Measurements from ENCODE around the gene C16orf96.

Gene C16orf96

GRCh38 chr16:4556112-4556511 is at the start of gene C16orf96:
Gene C16orf96, plus strand, starts transcription at chr16:4556340. Its CDS starts 150 bp downstream, at chr16:4556490.
- Mint-ChIP-seq H3K4me1 (no peaks in the 10 kb centered on the region), H3K27me3 (no peaks in the 10 kb centered on the region), H3K9me3 (no peaks in the 10 kb centered on the region), H3K27ac (no peak within 1 kb of the TSS), H3K36me3 (no peaks in the 10 kb centered on the region), H3K4me3 (no peak within 1 kb of the TSS)

- Mint-ChIP-seq H3K36me3 (peaks cover 11% of the 10 kb centered on the region), H3K4me1 (peaks cover 69% of the 10 kb centered on the region), H3K27ac (peak overlapping the region; percentile 89)
Observed at GRCh38 chr16:4506450-4506849, 49.7 kb upstream of the C16orf96 start.

GRCh38 chr16:4507588-4508345 is 48.4 kb upstream of the C16orf96 start:
- Mint-ChIP-seq H3K27me3 (no peaks in the 10 kb centered on the region), H3K4me1 (peaks cover 66% of the 10 kb centered on the region), H3K9me3 (no peaks in the 10 kb centered on the region), H3K36me3 (peaks cover 15% of the 10 kb centered on the region), H3K4me3 (no peak overlapping the region), H3K27ac (peak overlapping the region; percentile 41)

More at GRCh38 chr16:4506450-4506849, 49.7 kb upstream of the C16orf96 start:
- Mint-ChIP-seq H3K9me3 (no peaks in the 10 kb centered on the region), H3K4me3 (peak overlapping the region; percentile 49), H3K27me3 (no peaks in the 10 kb centered on the region)

- Mint-ChIP-seq H3K9me3 (no peaks in the 10 kb centered on the region), H3K4me1 (peaks cover 61% of the 10 kb centered on the region), H3K27ac (no peak overlapping the region), H3K36me3 (peaks cover 15% of the 10 kb centered on the region), H3K27me3 (no peaks in the 10 kb centered on the region), H3K4me3 (no peak overlapping the region)
Observed at GRCh38 chr16:4508806-4509205, 47.3 kb upstream of the C16orf96 start.

- Mint-ChIP-seq H3K36me3 (peaks cover 15% of the 10 kb centered on the region), H3K4me3 (no peak overlapping the region), H3K4me1 (peaks cover 60% of the 10 kb centered on the region), H3K27ac (no peak overlapping the region), H3K27me3 (no peaks in the 10 kb centered on the region), H3K9me3 (no peaks in the 10 kb centered on the region)
Observed at GRCh38 chr16:4509420-4509819, 46.7 kb upstream of the C16orf96 start.

GRCh38 chr16:4510131-4510530 is 46.0 kb upstream of the C16orf96 start:
- Mint-ChIP-seq H3K36me3 (peaks cover 15% of the 10 kb centered on the region), H3K27me3 (no peaks in the 10 kb centered on the region), H3K4me3 (no peak overlapping the region), H3K4me1 (peaks cover 60% of the 10 kb centered on the region), H3K27ac (no peak overlapping the region), H3K9me3 (no peaks in the 10 kb centered on the region)

GRCh38 chr16:4510747-4511426 is 45.3 kb upstream of the C16orf96 start:
- Mint-ChIP-seq H3K4me3 (no peak overlapping the region), H3K36me3 (peaks cover 15% of the 10 kb centered on the region), H3K4me1 (peaks cover 60% of the 10 kb centered on the region), H3K27ac (peak overlapping the region; percentile 89), H3K27me3 (no peaks in the 10 kb centered on the region), H3K9me3 (no peaks in the 10 kb centered on the region)

GRCh38 chr16:4511441-4512082 is 44.6 kb upstream of the C16orf96 start:
- H3K27me3 Mint-ChIP-seq: no peaks in the 10 kb centered on the region
- peaks cover 57% of the 10 kb centered on the region for H3K4me1 Mint-ChIP-seq
- no peak overlapping the region for H3K4me3 Mint-ChIP-seq
- H3K9me3 Mint-ChIP-seq: no peaks in the 10 kb centered on the region
- peak overlapping the region; percentile 89 for H3K27ac Mint-ChIP-seq
- H3K36me3 Mint-ChIP-seq: peaks cover 15% of the 10 kb centered on the region

GRCh38 chr16:4512473-4512872 is 43.7 kb upstream of the C16orf96 start:
- peaks cover 48% of the 10 kb centered on the region for H3K4me1 Mint-ChIP-seq
- H3K4me3 Mint-ChIP-seq: no peak overlapping the region
- H3K9me3 Mint-ChIP-seq: no peaks in the 10 kb centered on the region
- no peaks in the 10 kb centered on the region for H3K27me3 Mint-ChIP-seq
- peak overlapping the region; percentile 17 for H3K27ac Mint-ChIP-seq
- H3K36me3 Mint-ChIP-seq: peaks cover 15% of the 10 kb centered on the region

- Mint-ChIP-seq H3K9me3 (no peaks in the 10 kb centered on the region), H3K4me3 (no peak overlapping the region), H3K36me3 (peaks cover 12% of the 10 kb centered on the region), H3K27ac (no peak overlapping the region), H3K4me1 (peaks cover 48% of the 10 kb centered on the region), H3K27me3 (no peaks in the 10 kb centered on the region)
Observed at GRCh38 chr16:4513086-4513860, 42.9 kb upstream of the C16orf96 start.

- Mint-ChIP-seq H3K27me3 (no peaks in the 10 kb centered on the region), H3K9me3 (no peaks in the 10 kb centered on the region), H3K36me3 (peaks cover 12% of the 10 kb centered on the region), H3K4me1 (peaks cover 54% of the 10 kb centered on the region), H3K27ac (no peak overlapping the region), H3K4me3 (no peak overlapping the region)
Observed at GRCh38 chr16:4513881-4514280, 42.3 kb upstream of the C16orf96 start.

GRCh38 chr16:4514606-4515005 is 41.5 kb upstream of the C16orf96 start:
- H3K36me3 Mint-ChIP-seq: peaks cover 12% of the 10 kb centered on the region

GRCh38 chr16:4515611-4516233 is 40.4 kb upstream of the C16orf96 start:
- H3K27me3 Mint-ChIP-seq: no peaks in the 10 kb centered on the region
- H3K9me3 Mint-ChIP-seq: no peaks in the 10 kb centered on the region
- peaks cover 9% of the 10 kb centered on the region for H3K36me3 Mint-ChIP-seq
- peak overlapping the region; percentile 71 for H3K4me3 Mint-ChIP-seq
- H3K27ac Mint-ChIP-seq: peak overlapping the region; percentile 78
- H3K4me1 Mint-ChIP-seq: peaks cover 63% of the 10 kb centered on the region

More at GRCh38 chr16:4514606-4515005, 41.5 kb upstream of the C16orf96 start:
- H3K27ac Mint-ChIP-seq: peak overlapping the region; percentile 78
- H3K9me3 Mint-ChIP-seq: no peaks in the 10 kb centered on the region
- peaks cover 60% of the 10 kb centered on the region for H3K4me1 Mint-ChIP-seq
- no peaks in the 10 kb centered on the region for H3K27me3 Mint-ChIP-seq
- H3K4me3 Mint-ChIP-seq: peak overlapping the region; percentile 71

GRCh38 chr16:4517812-4518680 is 38.1 kb upstream of the C16orf96 start:
- H3K9me3 Mint-ChIP-seq: no peaks in the 10 kb centered on the region
- H3K27me3 Mint-ChIP-seq: no peaks in the 10 kb centered on the region
- H3K4me3 Mint-ChIP-seq: no peak overlapping the region
- H3K4me1 Mint-ChIP-seq: peaks cover 52% of the 10 kb centered on the region
- H3K27ac Mint-ChIP-seq: no peak overlapping the region
- no peaks in the 10 kb centered on the region for H3K36me3 Mint-ChIP-seq

All from activated naive CD4-positive, alpha-beta T cell treated with anti-CD3 and anti-CD28 coated beads, Interleukin-2, amount 50 U/mL, for 24 hours (primary cell).